ENCODE results near the gene DNAAF5.
A peak's percentile ranks its signal among the peaks of the same experiment; 100 is the strongest.

Gene DNAAF5

DNA sequence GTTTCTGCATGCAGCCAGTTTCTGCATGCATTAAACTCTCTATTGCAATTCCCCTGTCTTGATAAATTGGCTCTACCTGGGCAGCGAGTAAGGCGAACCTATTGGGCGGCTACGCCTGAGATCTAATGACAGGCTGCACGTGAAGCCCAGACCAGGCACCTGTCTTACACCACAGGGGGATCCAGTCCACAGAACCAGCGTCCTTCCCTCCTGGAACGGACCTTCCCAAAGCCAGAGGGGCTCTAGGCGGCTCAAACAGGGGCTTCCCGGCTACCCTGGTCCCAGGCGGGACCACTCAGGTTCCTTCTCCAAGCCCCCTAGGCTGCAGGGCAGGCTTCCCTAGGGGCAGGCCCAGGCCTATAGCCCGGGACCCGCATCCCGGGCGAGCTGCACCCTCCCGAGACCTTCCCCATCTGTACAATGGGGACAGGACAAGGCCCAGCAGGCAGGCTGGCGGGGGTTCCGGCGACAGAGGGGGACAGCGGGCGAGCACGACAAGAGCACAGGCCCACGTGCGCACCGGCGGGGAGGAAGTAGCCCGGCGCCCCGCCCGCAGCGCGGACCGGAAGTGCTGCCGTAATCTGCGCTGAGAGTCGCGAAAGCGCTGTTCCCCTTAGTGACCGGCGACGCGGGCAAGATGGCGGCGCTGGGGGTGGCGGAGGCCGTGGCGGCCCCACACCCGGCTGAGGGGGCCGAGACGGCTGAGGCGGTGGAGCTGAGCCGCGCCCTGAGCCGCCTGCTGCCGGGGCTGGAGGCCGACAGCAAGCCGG is at the start of gene DNAAF5:
Gene DNAAF5, plus strand, starts transcription at position 616 of the 770 bp plus-strand sequence. Its CDS starts 22 bp downstream, at position 638.
- peak; percentile 81 for DNase-seq (ENCODE audit: low read depth)
- TF ChIP-seq, protein P1, sequence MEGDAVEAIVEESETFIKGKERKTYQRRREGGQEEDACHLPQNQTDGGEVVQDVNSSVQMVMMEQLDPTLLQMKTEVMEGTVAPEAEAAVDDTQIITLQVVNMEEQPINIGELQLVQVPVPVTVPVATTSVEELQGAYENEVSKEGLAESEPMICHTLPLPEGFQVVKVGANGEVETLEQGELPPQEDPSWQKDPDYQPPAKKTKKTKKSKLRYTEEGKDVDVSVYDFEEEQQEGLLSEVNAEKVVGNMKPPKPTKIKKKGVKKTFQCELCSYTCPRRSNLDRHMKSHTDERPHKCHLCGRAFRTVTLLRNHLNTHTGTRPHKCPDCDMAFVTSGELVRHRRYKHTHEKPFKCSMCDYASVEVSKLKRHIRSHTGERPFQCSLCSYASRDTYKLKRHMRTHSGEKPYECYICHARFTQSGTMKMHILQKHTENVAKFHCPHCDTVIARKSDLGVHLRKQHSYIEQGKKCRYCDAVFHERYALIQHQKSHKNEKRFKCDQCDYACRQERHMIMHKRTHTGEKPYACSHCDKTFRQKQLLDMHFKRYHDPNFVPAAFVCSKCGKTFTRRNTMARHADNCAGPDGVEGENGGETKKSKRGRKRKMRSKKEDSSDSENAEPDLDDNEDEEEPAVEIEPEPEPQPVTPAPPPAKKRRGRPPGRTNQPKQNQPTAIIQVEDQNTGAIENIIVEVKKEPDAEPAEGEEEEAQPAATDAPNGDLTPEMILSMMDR (conservative IDR thresholded peaks at IDR 0.05; ENCODE audit: low read depth, low read length), result no peak

GRCh38 chr7:676972-677385 is 49.5 kb upstream of the DNAAF5 start:
- no peak for DNase-seq (ENCODE audit: low read depth)
- TF ChIP-seq, protein P1 (conservative IDR thresholded peaks at IDR 0.05; ENCODE audit: low read depth, low read length), result no peak
- H3K4me3 ChIP-seq (ENCODE audit: low read depth, low read length), result no peak overlapping the region

More for the DNA sequence above, at the start of gene DNAAF5:
- H3K4me3 ChIP-seq (ENCODE audit: low read depth, low read length), result peak within 1 kb of the TSS; percentile 67

DNA sequence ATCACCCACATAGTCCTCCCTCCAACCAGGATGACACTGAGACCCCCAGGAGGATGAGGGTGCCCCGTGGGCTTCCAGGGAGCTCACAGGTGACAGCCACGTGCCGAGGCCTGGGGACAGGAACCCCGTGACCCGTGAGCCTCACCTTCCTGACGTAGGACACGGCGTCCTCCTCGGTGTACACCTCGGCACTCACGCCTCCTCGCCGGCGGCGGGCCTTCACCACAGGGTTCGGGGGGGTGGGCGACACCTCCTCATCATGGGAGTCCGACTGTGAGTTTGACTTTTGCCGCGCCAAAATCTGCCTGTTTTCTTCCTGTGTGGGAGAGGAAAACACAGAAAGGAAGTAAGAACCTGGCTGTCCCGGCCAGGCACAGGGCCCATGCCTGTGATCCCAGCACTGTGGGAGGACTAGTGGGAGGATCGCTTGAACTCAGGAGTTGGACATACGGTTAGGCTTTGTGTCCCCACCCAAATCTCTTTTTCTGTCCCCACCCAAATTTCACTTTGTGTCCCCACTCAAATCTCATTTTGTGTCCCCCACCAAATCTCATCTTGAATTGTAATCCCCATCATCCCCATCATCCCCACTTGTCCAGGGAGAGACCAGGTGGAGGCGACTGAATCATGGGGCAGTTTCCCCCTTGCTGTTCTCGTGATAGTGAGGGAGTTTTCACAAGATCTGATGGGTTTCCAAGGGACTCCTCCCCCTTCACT is 45.9 kb upstream of the DNAAF5 start:
- DNase-seq (ENCODE audit: low read depth), result no peak
- TF ChIP-seq, protein P1 (conservative IDR thresholded peaks at IDR 0.05; ENCODE audit: low read depth, low read length), result no peak
- no peak overlapping the region for H3K4me3 ChIP-seq (ENCODE audit: low read depth, low read length)

DNA sequence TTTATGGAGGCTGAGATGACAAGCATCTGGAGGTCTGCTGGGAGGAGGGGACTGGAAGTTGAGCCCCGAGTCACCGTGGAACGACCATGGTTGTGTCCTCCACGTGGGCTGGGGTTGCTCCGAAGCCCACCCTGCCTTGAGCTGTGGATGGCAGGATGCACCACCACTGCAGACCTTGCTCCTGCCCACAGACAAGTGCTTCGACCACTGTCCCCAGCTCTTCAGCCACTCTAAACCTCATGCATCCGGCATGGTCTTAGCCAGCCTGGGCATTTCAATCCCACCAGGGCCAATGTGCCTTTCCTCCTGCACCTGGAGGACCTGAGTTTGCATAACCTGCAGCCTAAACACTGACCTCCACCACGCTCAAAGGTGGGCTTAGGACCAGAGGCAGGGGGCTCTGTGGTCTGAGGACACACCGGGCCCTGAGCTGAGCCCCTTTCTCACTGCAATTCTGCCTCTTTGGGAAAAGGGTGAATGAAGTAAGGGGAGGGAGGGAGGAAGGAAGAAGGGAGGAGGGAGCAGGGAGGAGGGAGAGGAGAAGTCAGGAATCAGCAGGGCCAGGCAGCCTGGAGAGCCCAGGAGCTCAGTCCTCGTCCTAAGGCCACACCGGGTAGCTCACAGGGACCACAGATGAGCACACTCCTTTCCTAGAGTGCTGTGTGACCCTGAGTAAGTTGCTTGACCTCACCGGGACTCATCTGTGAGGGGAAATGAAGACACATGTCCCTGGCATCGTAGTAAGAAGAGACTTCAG is 44.8 kb upstream of the DNAAF5 start:
- TF ChIP-seq, protein P1 (conservative IDR thresholded peaks at IDR 0.05; ENCODE audit: low read depth, low read length), result no peak
- no peak for DNase-seq (ENCODE audit: low read depth)
- no peak overlapping the region for H3K4me3 ChIP-seq (ENCODE audit: low read depth, low read length)

GRCh38 chr7:682810-683209 is 43.7 kb upstream of the DNAAF5 start:
- TF ChIP-seq, protein P1 (conservative IDR thresholded peaks at IDR 0.05; ENCODE audit: low read depth, low read length), result no peak
- no peak overlapping the region for H3K4me3 ChIP-seq (ENCODE audit: low read depth, low read length)
- no peak for DNase-seq (ENCODE audit: low read depth)

GRCh38 chr7:683526-684205 is 42.8 kb upstream of the DNAAF5 start:
- TF ChIP-seq, protein P1 (conservative IDR thresholded peaks at IDR 0.05; ENCODE audit: low read depth, low read length), result no peak
- no peak overlapping the region for H3K4me3 ChIP-seq (ENCODE audit: low read depth, low read length)
- DNase-seq (ENCODE audit: low read depth), result no peak

Data from choroid plexus epithelial cell (primary cell).